DMS153 treated with DMSO at 0.1 percent for 48 hours (cell line): ENCODE data around the gene LCN15.
"Not testable (repeated sequence)": the region's sequence is repeated elsewhere in the genome, so short reads cannot be mapped to it uniquely, and the experiment has no call there.

Experiments used
- DNase-seq: peaks from one replicate; lab custom pipeline; 2025; ENCODE audit not compliant: unreplicated experiment; lab: John Stamatoyannopoulos, UW

Gene LCN15

DNA sequence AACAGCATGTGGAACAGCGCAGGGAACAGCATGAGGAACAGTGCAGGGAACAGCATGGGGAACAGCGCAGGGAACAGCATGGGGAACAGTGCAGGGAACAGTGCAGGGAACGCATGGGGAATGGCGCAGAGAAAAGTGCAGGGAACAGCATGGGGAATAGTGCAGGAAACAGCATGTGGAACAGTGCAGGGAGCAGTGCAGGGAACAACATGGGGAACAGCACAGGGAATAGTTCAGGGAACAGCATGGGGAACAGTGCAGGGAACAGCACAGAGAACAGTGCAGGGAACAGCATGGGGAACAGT lies 8.2 kb downstream of the LCN15 start:
- no peak for DNase-seq

DNA sequence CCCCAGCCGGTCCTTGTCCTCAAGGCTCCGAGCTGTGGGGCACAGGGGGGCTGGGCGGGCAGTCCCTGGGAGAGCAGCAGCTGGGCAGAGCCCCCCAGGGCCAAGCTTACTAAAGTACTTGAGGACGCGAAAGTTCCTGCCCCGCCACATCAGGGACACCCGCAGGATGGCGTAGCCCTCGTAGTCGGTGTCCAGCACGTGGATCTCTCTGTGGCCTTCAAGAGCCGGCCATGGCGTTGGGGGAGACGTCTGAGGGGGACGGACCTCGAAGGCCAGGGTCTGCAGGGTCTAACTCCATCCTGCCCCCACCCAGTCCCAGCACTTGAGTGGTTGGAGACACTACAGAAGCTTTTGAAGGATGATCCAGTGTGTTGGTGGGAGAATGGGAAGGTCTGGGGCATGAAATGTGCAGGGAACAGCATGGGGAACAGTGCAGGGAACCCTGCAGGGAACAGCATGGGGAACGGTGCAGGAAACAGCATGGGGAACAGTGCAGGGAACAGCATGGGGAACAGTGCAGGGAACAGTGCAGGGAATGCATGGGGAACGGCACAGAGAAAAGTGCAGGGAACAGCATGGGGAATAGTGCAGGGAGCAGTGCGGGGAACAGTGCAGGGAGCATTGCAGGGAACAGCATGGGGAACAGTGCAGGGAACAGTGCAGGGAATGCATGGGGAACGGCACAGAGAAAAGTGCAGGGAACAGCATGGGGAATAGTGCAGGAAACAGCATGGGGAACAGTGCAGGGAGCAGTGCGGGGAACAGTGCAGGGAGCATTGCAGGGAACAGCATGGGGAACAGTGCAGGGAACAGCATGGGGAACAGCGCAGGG lies 8.8 kb downstream of the LCN15 start:
- DNase-seq: not testable (repeated sequence)

DNA sequence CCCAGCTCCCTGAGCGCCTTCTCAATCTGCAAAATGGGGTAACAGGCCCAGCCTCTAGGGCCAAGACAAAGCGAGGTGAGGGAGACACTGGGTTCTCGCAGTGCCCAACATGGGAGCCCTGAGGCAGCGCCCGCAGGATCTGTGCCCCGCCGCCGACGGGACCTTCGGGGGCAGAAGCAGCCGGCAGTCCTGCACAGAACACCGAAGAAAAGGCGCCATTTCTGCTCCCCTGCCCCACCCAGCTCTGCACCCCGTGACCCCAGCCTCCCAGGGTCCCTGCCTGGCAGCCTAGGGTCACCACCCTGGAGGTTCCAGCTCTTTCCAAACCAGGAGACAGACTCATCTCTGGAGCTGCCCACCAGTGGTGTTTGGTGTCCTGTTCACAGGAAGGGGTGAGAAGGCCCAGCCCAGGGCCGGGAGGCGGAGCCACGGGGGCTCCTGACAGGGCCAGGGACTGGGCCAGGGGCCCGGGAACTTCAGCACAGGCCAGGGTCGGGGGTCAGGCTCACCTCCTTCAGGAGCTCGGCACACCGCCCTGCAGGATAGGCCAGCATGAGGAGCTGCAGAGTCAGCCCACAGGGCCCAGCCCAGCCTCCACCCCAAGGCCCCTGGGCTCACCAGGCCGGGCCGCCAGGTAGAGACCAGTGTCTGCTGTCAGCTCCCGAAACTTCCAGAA lies 9.6 kb downstream of the LCN15 start:
- no peak for DNase-seq

DNA sequence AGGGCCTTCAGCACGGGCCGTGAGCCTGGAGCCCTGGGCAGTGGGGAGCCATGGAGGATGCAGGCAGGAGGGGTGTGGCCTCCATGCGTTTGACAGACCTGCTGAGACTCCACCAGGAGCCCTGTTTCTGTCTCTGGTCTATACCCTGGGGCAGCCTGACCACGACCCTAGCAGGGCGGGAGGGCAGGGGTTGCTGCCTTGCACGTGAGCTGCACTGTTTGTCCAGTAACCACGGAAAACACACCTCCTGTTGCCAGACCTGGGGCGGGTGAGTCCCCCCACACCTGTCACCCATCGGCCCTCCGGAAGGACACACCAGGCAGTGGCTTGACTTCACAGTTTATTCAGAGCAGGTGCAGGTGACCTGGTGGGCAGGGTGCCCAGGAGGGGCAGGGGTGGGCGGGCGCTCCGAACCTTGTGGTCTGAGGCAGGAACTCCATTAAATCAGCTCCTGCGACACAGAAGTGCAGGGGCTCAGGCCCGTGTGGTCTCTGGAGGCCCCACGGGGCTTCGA lies 10.2 kb downstream of the LCN15 start:
- no peak for DNase-seq

DNA sequence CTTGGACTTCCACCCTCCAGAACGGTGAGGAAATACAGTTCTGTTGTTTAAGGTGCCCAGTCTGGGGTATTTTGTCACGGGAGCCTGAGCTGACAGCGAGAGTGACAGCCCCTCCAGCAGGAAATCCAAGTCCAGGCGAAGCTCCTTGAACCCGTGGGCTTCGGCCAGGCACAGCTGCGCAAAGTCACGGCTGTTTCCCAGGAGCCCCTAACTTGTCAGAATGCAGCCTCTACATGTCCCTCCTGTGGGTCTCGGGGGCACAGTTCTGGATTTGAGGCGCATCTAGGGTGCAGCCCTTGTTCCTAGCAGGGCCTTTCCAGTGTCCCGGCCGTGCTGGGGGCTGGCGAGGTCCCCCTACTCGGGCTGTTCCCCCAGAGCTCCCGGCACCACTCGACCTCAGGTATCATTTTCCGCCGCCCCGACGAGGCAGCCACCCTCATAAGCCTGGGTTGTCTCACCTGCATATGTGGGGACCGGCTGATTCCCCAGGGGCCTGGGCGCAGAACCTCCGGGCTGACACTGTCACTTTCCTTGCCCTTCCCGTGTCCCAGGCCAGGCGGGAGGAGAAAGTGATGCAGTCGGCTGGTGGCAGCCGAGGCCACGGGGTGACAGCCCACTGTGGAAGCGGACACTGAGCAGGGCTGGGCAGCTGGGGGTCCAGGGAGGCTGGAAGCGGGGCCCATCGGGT lies 10.8 kb downstream of the LCN15 start:
- no peak for DNase-seq

DNA sequence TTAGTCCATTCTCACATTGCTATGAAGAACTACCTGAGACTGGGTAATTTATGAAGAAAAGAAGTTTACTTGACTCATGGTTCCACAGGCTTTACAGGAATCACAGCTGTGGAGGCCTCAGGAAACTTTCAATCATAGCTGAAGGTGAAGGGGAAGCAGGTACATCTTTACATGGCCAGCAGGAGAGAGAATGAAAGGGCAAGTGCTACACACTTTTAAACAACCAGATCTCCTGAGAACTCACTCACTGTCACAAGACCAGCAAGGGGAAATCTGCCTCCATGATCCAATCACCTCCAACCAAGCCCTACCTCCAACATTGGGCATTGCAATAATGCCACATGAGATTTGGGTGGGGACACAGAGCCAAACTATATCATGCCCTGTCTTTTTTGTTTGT lies 12.5 kb downstream of the LCN15 start:
- no peak for DNase-seq

DNA sequence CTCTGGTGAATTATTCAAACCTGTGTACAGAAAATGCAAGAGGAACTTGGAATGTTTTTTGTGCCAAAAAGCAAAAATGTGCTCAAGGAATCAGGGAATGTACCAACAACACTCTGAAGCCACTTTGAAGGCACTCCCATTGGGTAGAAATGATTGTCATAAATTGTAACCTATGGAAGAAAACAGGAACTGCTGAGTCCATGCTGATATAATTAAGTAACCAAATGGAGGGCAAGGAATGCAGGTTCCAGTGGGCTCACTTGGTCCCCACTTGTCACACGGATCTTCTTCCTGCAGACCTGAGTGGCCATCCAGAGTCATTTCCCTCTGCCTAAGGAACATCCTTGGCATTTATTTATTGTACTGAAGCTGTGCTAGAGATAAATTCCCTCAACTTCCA lies 13.1 kb downstream of the LCN15 start:
- DNase-seq: no peak

DNA sequence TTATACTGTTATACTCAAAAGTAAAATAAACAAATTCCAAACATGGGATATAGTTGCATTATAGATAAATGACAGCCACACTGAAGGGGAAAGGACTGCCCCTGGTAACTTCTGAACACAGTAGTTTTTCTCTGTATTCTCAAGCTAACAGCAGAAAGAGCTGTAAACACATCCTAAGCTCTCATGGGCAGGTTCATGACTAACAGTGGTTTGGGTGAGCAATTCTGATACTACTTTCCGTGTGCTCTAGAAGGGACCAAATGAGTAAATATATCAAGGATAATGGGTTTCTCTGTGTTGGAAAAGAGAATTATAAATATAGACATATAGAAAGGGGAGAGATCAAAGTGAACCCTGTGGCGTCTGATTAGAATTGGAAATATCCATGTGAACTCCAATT lies 13.8 kb downstream of the LCN15 start:
- no peak for DNase-seq

DNA sequence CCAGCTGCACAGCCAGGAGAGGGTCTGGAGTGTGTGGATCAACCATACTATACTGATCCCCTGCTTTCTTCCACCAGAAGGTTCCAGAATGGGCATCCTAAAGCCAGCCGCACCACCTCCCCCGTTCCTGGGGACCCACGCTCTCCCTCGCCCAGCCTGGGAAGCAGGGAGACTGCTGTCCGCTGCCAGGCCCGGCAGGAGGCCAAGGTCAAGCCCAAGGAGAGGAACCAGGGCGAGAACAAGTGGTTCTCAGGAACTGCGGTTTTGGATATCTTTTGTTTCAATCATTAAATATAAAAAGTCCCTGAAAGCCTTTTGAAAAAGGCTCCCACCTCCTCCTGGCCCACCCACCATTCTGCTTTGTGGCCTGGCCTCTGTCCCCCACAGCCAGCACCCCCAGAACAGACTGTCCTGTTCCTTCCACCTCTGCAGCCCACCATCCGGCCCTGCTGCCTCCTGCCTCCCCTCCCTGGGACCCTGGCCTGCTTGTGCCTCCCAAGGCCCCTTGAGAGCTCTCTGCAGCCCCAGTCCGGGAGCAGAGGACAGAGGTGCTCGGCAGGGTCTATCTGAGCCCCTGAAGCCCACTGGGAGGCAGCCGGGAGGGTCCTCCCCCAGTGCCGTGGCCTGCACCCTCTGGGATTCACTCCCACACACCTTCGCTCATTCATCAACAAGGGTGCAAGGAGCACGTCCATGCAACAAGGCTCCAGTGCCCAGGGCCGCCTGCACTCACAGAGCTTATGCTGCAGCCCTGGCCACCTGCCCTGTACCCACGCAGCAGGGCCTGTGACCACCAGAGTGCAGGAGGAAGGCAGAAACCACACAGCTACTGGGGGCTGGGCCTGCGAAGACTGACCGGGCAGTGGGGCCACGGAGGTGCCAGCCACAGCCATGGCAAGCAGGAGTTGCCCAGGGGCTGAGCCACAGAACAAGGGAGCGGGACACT lies 15.4 kb downstream of the LCN15 start:
- DNase-seq: no peak

DNA sequence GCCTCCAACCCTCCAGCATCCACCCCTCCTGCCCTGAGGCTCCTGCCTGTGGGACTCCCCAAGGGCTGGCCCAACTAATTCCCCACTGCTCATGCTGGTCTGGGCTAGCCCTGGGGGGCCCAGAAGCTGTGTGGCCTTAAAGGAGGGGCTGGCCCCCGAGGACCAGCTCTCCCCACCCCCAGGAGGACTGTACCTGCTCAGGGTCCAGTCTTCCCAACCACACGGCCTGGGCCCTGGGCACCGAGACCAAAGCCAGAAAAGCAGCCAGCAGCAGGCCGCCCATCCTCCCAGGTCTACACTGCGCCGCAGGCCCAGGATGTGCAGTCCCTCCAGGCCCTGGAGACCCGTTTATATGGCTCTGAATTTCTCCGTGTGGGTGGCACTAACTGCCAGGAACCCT lies 16.1 kb downstream of the LCN15 start, which contains the start of gene LCN6:
LCN6 (minus strand) TSS at position 325 of the 400 bp plus-strand sequence; CDS start at position 283, 42 bp downstream.
- no peak for DNase-seq

DNA sequence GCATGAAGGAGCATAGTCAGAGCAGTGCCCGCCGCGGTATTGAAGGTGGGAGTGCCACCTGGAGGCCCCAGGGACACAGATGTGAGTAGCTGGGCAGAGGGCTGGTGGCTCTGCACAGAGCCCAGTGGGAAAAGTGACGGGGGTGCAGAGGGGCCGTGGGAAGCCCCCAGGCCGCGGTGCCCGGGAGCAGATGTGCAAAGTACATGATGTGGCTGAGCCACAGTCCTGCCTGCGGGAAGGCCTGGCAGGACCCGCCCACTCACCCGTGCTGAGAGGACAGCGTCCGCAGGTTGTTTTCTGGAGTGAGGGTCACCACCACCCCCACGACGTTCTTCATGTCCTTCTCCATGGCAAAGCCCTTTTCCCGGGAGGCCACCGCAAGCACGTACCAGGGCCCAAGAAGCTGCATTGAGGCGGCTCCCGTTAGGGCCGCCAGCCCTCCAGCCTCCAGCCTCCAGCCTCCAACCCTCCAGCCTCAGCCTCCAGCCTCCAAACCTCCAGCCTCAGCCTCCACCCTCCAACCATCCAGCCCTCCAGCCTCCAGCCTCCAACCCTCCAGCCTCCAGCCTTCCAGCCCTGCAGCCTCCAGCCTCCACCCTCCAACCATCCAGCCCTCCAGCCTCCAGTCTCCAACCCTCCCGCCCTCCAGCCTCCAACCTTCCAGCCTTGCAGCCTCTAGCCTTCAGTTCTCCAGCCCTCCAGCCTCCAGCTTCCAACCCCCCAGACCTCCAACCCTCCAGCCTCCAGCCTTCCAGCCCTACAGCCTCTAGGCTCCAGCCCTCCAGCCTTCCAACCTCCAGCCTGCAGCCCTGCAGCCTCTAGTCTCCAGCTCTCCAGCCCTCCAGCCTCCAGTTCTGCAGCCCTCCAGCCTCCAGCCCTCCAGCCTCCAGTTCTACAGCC lies 16.9 kb downstream of the LCN15 start:
- DNase-seq: no peak

DNA sequence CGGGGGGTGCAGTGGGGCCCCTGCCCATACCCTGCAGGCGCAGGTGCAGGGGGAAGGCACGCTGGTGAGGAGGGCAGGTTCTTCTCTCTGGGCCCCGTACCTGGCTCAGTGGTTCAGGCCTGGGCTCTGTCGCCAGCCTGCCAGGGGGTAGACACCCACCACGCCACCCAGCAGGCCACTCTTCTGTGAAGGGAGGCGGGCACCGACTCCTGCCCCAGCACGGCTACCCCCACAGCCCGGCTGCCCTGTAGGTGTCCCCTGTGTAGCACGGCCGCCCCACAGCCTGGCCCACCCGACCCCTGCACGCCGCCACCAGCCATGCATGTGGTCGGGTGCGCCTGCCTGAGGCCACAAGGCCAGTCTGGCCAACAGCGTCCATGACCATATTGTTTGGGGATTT lies 17.7 kb downstream of the LCN15 start:
- DNase-seq: no peak

DNA sequence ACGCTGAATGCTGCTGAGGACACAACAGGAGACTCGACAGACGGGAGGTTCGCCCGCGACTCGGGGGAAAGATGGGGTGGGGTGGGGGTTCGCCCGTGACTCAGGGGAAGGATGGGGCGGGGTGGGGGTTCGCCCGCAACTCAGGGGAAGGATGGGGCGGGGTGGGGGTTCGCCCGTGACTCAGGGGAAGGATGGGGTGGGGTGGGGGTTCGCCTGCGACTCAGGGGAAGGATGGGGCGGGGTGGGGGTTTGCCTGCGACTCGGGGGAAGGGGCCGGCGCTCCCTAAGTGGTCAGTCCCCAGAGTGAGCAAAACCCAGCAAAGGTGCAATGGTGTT lies 18.2 kb downstream of the LCN15 start:
- no peak for DNase-seq

DNA sequence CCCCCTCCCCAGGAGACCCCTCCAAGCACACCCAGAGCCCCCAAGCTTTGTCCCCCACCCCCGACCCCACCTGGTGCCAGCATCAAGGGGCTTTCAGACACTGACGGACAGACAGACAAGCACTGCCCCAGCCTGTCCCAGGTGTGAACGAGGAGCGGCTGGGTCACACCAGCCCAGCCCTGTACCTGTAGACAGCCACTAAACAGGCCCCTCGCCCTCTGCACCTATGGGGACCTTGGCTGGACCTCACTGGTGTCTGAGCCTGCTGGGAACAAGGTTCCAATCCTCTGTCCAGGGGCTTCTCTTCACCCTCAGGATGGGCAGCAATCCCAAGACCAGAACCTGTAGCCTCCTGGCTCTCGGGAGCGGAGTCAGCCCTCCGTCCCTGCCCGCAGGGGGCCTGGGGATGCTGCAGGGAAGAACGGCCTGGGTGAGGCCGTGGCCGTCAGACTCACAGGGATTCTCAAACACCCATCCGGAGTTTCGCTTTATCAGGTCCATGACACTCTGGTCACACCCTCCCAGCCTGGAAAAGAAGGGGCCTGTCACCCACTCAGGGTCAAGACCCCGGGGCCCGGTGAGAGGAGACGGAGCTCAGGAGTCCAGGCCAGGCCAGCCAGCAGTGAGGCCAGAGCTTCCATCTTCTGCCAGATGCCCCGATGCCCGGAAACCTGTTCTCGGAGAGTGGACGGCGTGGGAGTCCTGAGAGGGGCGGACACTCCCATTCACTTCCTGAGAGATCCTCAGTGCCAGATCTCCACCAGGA lies 18.7 kb downstream of the LCN15 start:
- DNase-seq: no peak

DNA sequence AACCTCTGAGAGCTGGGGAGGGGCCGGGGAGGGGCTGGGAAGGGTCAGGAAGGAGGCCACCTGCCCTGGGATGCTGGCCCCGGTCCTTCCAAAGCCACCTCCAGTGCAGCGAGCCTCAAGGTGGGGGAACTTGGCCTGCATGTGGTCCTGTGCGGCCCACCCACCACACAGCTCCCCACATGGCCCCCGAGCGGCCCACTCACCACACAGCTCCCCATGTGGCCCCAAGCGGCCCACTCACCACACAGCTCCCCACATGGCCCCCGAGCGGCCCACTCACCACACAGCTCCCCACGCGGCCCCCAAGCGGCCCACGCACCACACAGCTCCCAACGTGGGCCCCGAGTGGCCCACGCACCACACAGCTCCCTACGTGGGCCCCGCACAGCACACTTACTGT lies 19.5 kb downstream of the LCN15 start:
- DNase-seq: no peak

DNA sequence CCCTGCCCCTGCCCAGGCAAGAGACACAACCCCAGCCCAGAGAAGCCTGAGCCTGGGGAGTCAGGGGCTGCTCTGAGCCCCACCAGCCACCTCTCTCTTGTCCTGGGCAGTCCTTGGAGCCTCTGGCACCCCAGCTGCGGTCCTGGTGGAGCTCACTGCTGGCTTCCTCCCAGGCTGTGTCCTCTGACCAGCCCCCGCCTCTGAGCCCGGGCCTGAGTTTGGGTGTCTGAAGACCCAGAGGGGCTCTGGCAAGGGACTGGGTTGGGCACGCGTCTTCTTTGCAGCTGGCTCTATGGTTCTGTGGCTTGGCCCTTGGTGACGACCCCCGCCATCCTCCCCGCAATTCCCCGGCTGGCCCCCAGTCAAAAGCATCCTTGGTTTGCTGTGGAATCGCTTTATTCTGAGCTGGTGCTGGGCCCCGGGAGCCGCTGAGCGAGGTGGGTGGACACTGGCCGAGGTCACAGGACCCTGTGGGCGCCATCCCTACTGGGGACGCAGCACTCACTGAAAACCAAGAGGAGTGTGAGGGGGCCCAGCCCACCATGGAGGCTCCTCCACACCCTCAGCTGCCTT lies 20.6 kb downstream of the LCN15 start:
- no peak for DNase-seq

DNA sequence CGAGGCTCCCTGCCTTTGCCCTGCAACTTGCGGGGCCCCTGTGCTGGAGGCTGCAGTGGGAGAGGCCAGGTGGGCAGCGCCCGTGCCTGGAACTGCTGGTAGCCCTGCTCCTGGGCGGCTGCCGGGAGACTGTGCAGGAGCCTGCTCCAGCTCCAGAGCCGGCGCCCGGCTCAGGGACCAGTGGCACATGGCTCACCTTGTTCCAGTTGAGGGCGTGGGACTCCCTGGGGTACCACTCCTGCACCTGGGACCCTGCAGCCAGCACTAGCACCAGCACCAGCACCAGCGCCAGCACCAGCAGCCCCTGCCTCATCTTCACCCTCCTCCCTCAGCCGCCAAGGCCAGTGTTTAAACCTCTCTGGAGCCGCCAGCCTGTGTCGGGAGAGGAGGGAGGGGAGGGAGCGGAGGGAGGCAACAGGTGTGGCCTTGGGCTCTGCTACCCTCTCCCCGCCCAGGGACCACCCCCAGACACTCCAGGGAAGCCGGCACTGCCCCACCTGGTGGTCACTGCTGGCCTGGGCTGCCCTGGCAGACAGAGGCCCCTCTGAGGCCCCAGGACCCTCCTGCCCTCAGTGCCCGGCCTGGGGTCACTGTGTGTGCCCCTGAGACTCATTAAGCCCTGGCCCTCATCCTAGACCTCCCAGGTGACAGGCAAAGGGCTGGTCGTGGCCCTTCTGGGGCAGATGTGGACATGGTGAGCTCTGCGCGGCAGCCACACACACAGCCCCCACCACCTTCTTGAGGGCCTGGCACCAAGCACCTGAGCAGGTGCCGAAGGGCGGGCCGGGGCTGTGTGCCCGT lies 21.5 kb downstream of the LCN15 start, which contains the start of gene LCN10:
LCN10 (minus strand) TSS at position 350 of the 801 bp plus-strand sequence; CDS start at position 313, 37 bp downstream.
- peak; percentile 23 for DNase-seq
